Natural killer cell treated with Interleukin-12 subunit alpha and Interleukin-12 subunit beta and Interleukin-15 and Interleukin-18, amount 100 ng/mL, for 72 hours (primary cell): ENCODE results near the gene PADI6. TPM values are rescaled to one million over a fixed set of nuclear protein-coding genes. Genes with fewer than 3 reads are reported as not detected.

Source experiments
- ATAC-seq, 2 donors: fragments of 150-1000 bp; cut with Tn5 transposase in 1 of 2; sonication (Bioruptor Pico), chemical (Tn5 transposase) in 1 of 2; 2 replicates each; pipeline ENCODE4 v1.10.0; 2021
- DNase-seq: peaks from one replicate; pipeline ENCODE4 v3.0.0; 2022; ENCODE audit warnings: low spot score
- H3K27ac Mint-ChIP-seq, 2 donors: 1 replicate in 1 of 2; 2 replicates in 1 of 2; pipeline ENCODE4 v1.8.0; 2022; ENCODE audit warnings: mixed read lengths in 2 of 2, mild to moderate bottlenecking in 1 of 2, moderate library complexity in 1 of 2
- H3K27me3 Mint-ChIP-seq, 2 donors: 1 replicate in 1 of 2; 2 replicates in 1 of 2; pipeline ENCODE4 v1.8.0; 2022; ENCODE audit warnings: mixed read lengths in 2 of 2
- H3K36me3 Mint-ChIP-seq: one replicate; pipeline ENCODE4 v1.8.0; 2022; ENCODE audit warnings: mixed read lengths
- H3K4me1 Mint-ChIP-seq, 2 donors: 1 replicate in 1 of 2; 2 replicates in 1 of 2; pipeline ENCODE4 v1.8.0; 2022; ENCODE audit warnings: low read depth in 2 of 2, mixed read lengths in 2 of 2, mild to moderate bottlenecking in 1 of 2
- H3K4me3 Mint-ChIP-seq: one replicate; pipeline ENCODE4 v1.8.0; 2022; ENCODE audit warnings: mixed read lengths
- H3K9me3 Mint-ChIP-seq: 2 replicates; pipeline ENCODE4 v1.8.0; 2022; ENCODE audit warnings: mixed read lengths
- total RNA-seq, 2 donors: library from RNA; stranded (reverse); gene quantifications; one replicate each; pipeline ENCODE4 v1.2.3, GENCODE V29; 2022

Gene PADI6
- total RNA-seq, 2 donors from 2014 or later = not detected

- DNase-seq = no peak
- Mint-ChIP-seq H3K27ac (no peak overlapping the region), H3K36me3 (peaks cover 5% of the 10 kb centered on the region), H3K4me3 (no peak overlapping the region), H3K4me1 (peaks cover 5 to 12% of the 10 kb centered on the region in 2 donors), H3K9me3 (no peaks in the 10 kb centered on the region), H3K27me3 (peaks cover 9 to 25% of the 10 kb centered on the region in 2 donors)
- ATAC-seq = no peak
These were observed 24.0 kb upstream of the PADI6 start for GRCh38 chr1:17347769-17348592.

GRCh38 chr1:17348593-17349234, 23.3 kb upstream of the PADI6 start:
- no peaks in the 10 kb centered on the region for H3K9me3 Mint-ChIP-seq
- peaks cover 5% of the 10 kb centered on the region for H3K36me3 Mint-ChIP-seq
- DNase-seq (no peak), ATAC-seq (no peak)
- H3K4me3 Mint-ChIP-seq = no peak overlapping the region
- peaks cover 9 to 25% of the 10 kb centered on the region in 2 donors for H3K27me3 Mint-ChIP-seq
- peaks cover 5 to 12% of the 10 kb centered on the region in 2 donors for H3K4me1 Mint-ChIP-seq
- H3K27ac Mint-ChIP-seq = no peak overlapping the region

GRCh38 chr1:17350083-17350482, 21.9 kb upstream of the PADI6 start:
- Mint-ChIP-seq H3K4me3 (peak overlapping the region; percentile 6), H3K27me3 (peaks cover 9 to 25% of the 10 kb centered on the region in 2 donors), H3K4me1 (peaks cover 5 to 12% of the 10 kb centered on the region in 2 donors), H3K27ac (peak overlapping the region; percentile 58 to 80), H3K9me3 (no peaks in the 10 kb centered on the region), H3K36me3 (no peaks in the 10 kb centered on the region)
- DNase-seq (no peak), ATAC-seq (peak; percentile 25 to 55)

GRCh38 chr1:17350928-17351446, 21.0 kb upstream of the PADI6 start:
- no peak for ATAC-seq
- peaks cover 9 to 25% of the 10 kb centered on the region in 2 donors for H3K27me3 Mint-ChIP-seq

GRCh38 chr1:17351598-17352324, 20.2 kb upstream of the PADI6 start:
- peaks cover 5 to 16% of the 10 kb centered on the region in 2 donors for H3K4me1 Mint-ChIP-seq
- no peak for ATAC-seq
- H3K36me3 Mint-ChIP-seq = no peaks in the 10 kb centered on the region
- no peak overlapping the region for H3K4me3 Mint-ChIP-seq
- peaks cover 9 to 25% of the 10 kb centered on the region in 2 donors for H3K27me3 Mint-ChIP-seq
- H3K27ac Mint-ChIP-seq = peak overlapping the region in 1 of 2 donors; percentile 74
- no peaks in the 10 kb centered on the region for H3K9me3 Mint-ChIP-seq
- DNase-seq = no peak

More at GRCh38 chr1:17350928-17351446, 21.0 kb upstream of the PADI6 start:
- Mint-ChIP-seq H3K4me3 (no peak overlapping the region), H3K27ac (peak overlapping the region in 1 of 2 donors; percentile 74), H3K36me3 (no peaks in the 10 kb centered on the region), H3K9me3 (no peaks in the 10 kb centered on the region), H3K4me1 (peaks cover 5 to 12% of the 10 kb centered on the region in 2 donors)
- DNase-seq = no peak

- Mint-ChIP-seq H3K36me3 (no peaks in the 10 kb centered on the region), H3K27me3 (peaks cover 9 to 25% of the 10 kb centered on the region in 2 donors), H3K4me1 (peaks cover 5 to 16% of the 10 kb centered on the region in 2 donors), H3K27ac (peak overlapping the region in 1 of 2 donors; percentile 74), H3K4me3 (no peak overlapping the region), H3K9me3 (no peaks in the 10 kb centered on the region)
- DNase-seq (no peak), ATAC-seq (no peak)
These were observed 19.5 kb upstream of the PADI6 start for GRCh38 chr1:17352419-17352909.

- DNase-seq (no peak), ATAC-seq (peak; percentile 21 to 22)
- Mint-ChIP-seq H3K27me3 (peaks cover 9 to 14% of the 10 kb centered on the region in 2 donors), H3K27ac (no peak overlapping the region), H3K4me3 (no peak overlapping the region), H3K4me1 (peaks cover 0 to 10% of the 10 kb centered on the region in 2 donors), H3K36me3 (no peaks in the 10 kb centered on the region), H3K9me3 (no peaks in the 10 kb centered on the region)
These were observed 16.1 kb upstream of the PADI6 start for GRCh38 chr1:17355898-17356297.

GRCh38 chr1:17356387-17357026, 15.5 kb upstream of the PADI6 start:
- no peak overlapping the region for H3K4me3 Mint-ChIP-seq
- peaks cover 0 to 10% of the 10 kb centered on the region in 2 donors for H3K4me1 Mint-ChIP-seq
- H3K36me3 Mint-ChIP-seq = no peaks in the 10 kb centered on the region
- peaks cover 8 to 13% of the 10 kb centered on the region in 2 donors for H3K27me3 Mint-ChIP-seq
- no peak overlapping the region for H3K27ac Mint-ChIP-seq
- DNase-seq (no peak), ATAC-seq (peak in 1 of 2 donors; percentile 11)
- no peaks in the 10 kb centered on the region for H3K9me3 Mint-ChIP-seq

GRCh38 chr1:17358557-17358956, 13.4 kb upstream of the PADI6 start:
- peaks cover 0 to 4% of the 10 kb centered on the region in 2 donors for H3K4me1 Mint-ChIP-seq
- H3K9me3 Mint-ChIP-seq = no peaks in the 10 kb centered on the region
- H3K27ac Mint-ChIP-seq = no peak overlapping the region
- DNase-seq = no peak
- H3K36me3 Mint-ChIP-seq = no peaks in the 10 kb centered on the region
- peaks cover 2 to 8% of the 10 kb centered on the region in 2 donors for H3K27me3 Mint-ChIP-seq
- ATAC-seq = no peak
- H3K4me3 Mint-ChIP-seq = no peak overlapping the region

GRCh38 chr1:17359031-17359430, 13.0 kb upstream of the PADI6 start:
- peaks cover 6 to 8% of the 10 kb centered on the region in 2 donors for H3K27me3 Mint-ChIP-seq
- DNase-seq (no peak), ATAC-seq (no peak)
- no peak overlapping the region for H3K27ac Mint-ChIP-seq
- peaks cover 0 to 4% of the 10 kb centered on the region in 2 donors for H3K4me1 Mint-ChIP-seq
- H3K4me3 Mint-ChIP-seq = no peak overlapping the region
- H3K9me3 Mint-ChIP-seq = no peaks in the 10 kb centered on the region
- no peaks in the 10 kb centered on the region for H3K36me3 Mint-ChIP-seq

- no peaks in the 10 kb centered on the region for H3K9me3 Mint-ChIP-seq
- ATAC-seq (no peak), DNase-seq (no peak)
These were observed 12.2 kb upstream of the PADI6 start for GRCh38 chr1:17359808-17360207.

GRCh38 chr1:17360272-17360956, 11.6 kb upstream of the PADI6 start:
- H3K9me3 Mint-ChIP-seq = no peaks in the 10 kb centered on the region
- ATAC-seq (no peak), DNase-seq (no peak)
- H3K4me3 Mint-ChIP-seq = no peak overlapping the region
- H3K27me3 Mint-ChIP-seq = peaks cover 8% of the 10 kb centered on the region in 2 donors
- H3K27ac Mint-ChIP-seq = no peak overlapping the region
- H3K4me1 Mint-ChIP-seq = peaks cover 0 to 4% of the 10 kb centered on the region in 2 donors
- H3K36me3 Mint-ChIP-seq = no peaks in the 10 kb centered on the region

More at GRCh38 chr1:17359808-17360207, 12.2 kb upstream of the PADI6 start:
- Mint-ChIP-seq H3K4me1 (peaks cover 0 to 4% of the 10 kb centered on the region in 2 donors), H3K27me3 (peaks cover 8% of the 10 kb centered on the region in 2 donors), H3K27ac (no peak overlapping the region), H3K4me3 (no peak overlapping the region), H3K36me3 (no peaks in the 10 kb centered on the region)
